Endometrium (tissue), 2 donors: ENCODE data around the gene CDKN2B-AS1.

Source experiments
- FAIRE-seq: peaks from 2 replicates; lab custom pipeline; 2012; peaks lifted over from hg19 to GRCh38; lab: Jason Lieb, UNC
- donor health status: control.
- donor health status: control.

CDKN2B-AS1 gene

DNA sequence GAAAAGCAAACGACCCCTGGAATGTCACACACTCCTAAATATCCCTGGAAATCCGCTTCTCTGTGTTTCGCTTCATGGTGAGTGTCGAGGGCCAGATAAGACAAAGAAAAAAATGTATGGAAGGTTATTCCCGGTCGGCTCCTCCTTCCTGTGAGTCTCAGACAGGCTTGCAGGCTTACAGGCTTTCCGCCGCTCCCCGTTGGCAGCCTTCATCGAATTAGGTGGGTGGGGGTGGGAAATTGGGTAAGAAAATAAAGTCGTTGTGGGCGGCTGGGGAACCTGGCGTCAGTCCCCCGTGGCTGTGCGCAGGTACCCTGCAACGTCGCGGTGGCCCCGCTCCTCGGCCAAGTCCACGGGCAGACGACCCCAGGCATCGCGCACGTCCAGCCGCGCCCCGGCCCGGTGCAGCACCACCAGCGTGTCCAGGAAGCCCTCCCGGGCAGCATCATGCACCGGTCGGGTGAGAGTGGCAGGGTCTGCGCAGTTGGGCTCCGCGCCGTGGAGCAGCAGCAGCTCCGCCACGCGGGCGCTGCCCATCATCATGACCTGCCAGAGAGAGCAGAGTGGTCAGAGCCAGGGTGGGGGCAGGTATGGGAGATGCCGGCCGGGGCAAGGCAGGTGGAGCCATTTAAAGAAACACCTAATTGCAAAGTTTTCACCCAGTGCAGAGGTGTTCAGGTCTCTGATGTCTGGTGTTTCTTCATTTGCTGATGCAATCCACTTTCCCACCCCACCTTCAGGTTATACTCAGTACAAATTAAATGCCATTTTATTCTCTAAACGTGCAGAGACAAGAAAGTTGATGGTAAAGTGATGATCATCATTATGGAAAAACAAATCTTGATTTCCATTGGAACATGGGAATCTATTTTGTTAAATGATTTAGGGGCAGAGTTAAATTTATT is 11.4 kb downstream of the CDKN2B-AS1 start:
- no peak for FAIRE-seq

DNA sequence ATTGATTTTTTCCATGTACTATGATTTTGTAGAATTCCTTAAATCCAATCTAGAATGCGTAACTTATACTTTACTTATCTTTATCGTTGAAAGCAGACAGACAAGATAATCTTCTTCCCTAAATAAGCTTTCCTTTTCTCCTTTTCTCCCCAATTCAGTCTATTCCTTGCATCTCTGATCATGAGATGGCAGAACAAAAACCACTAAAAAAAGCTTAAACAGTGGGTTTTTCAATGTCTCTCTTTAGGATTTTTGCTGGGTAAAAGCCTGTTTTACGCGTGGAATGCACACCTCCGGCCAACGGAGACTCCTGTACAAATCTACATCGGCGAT is 13.8 kb downstream of the CDKN2B-AS1 start:
- FAIRE-seq, result no peak

DNA sequence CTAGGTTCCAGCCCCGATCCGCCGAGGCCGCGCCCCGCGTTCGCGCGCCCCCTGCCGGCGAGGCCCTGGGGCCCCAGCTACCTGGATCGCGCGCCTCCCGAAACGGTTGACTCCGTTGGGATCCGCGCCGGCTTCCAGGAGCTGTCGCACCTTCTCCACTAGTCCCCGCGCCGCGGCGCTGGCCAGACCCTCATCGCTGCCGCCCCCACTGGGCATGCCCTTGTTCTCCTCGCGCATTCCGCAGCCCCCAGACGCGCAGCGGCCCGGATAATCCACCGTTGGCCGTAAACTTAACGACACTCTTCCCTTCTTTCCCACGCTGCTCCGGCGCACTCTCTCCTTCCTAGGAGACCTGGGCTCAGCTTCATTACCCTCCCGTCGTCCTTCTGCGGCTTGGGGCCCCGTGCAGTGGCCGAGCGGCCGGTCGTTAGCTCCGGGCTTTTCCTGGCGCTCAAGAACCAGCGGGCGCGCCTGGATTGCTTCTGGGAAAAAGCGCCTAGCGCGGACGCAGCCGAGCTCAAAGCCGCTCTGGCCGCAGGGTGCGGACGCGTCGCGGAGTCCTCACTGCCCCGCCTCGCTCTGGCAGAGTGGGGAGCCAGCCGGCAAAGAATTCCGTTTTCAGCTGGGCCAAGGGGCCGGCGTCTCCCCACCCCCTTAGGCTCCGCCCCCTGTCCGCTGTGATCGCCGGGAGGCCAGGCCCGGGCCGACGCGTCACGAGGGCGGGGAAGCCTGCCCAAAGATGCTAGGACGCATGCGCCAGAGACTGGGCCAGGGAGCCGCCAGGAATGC is 14.3 kb downstream of the CDKN2B-AS1 start, which contains the start of gene CDKN2B:
Gene CDKN2B, minus strand, starts transcription at position 589 of the 789 bp plus-strand sequence. Its CDS starts 352 bp downstream, at position 237.
- peak; percentile 86 for FAIRE-seq

DNA sequence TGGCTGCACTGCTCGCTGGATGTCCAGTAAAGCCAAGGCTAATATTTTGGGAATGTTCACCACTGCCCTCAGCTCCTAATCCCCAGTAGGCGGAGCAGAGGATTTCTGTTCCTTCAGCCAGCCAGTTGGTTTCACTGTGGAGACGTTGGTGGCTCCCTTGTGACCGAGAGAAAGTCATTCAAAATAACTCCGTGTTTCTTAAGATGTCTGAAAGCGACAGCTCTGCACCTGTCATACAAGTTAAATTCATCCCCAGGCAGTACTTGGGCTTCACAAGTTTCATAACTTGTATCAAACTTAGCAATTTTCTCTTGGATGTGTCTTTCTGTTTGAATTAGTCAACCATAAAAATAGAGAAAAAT is 14.9 kb downstream of the CDKN2B-AS1 start:
- FAIRE-seq, result no peak

- FAIRE-seq, result peak; percentile 31
These were observed 16.5 kb downstream of the CDKN2B-AS1 start for GRCh38 chr9:22010866-22011625.

GRCh38 chr9:22022396-22022795 is 27.8 kb downstream of the CDKN2B-AS1 start:
- FAIRE-seq, result no peak

- FAIRE-seq, result no peak
These were observed 32.1 kb downstream of the CDKN2B-AS1 start for GRCh38 chr9:22026696-22027095.

- no peak for FAIRE-seq
These were observed 33.8 kb downstream of the CDKN2B-AS1 start for GRCh38 chr9:22028394-22028793.

- no peak for FAIRE-seq
These were observed 34.6 kb downstream of the CDKN2B-AS1 start for GRCh38 chr9:22029231-22029630.

GRCh38 chr9:22030101-22030598 is 35.6 kb downstream of the CDKN2B-AS1 start:
- no peak for FAIRE-seq

- no peak for FAIRE-seq
These were observed 37.2 kb downstream of the CDKN2B-AS1 start for GRCh38 chr9:22031655-22032411.

- FAIRE-seq, result no peak
These were observed 38.5 kb downstream of the CDKN2B-AS1 start for GRCh38 chr9:22033012-22033630.

DNA sequence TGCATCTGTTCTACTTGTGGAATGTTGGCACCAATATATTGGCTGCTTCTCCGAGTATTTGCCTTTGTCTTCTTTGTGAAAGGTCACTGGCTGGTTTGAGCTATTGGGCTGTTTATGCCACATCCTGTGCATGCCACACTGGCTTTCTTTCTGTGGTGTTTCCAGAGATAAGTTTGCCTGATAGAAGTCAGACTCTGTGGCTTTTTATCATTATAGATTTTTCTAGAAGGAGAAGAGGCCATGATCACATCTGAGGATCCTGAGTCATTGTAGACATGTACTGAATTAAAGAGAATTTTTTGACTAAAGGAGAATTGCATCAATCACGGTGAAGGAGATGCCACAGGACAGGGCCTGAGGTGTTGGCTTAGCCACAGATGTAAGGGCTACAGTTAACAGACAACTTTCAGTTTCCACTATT is 41.0 kb downstream of the CDKN2B-AS1 start:
- FAIRE-seq, result no peak

GRCh38 chr9:22036866-22037626 is 42.5 kb downstream of the CDKN2B-AS1 start:
- no peak for FAIRE-seq

DNA sequence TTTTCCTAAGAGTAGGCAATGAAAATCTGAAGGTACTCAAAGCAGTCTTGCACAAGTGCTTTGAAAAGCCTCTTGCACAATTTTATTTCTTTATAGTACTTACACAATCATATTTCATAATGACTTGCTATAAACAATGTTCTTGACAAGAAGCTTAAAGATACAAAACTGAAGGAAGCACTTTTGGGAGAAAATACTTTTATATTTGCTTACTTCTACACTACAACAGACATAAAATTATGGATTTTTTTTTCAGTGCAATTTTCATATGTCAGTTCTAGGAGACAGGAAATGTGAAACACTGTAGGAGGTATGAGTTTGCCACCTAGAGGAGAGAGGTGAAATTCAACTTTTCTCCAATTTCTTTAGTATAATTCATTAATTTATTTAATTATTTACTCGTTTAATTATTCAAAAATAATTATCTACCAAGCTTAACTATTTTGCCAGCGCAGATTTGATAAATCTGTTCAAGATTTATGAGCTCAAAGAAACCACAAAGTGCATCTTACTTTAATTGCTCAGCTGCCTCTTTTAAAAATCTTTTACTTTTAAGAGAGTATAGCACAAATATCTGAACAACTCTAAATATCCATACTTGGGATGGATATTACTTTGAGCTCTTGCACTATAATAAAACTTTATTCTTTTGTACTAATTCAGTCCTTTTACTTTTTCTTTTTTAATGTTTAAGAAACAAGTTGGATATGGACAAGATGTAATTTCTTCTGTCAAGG is 43.5 kb downstream of the CDKN2B-AS1 start:
- FAIRE-seq, result peak; percentile 82

DNA sequence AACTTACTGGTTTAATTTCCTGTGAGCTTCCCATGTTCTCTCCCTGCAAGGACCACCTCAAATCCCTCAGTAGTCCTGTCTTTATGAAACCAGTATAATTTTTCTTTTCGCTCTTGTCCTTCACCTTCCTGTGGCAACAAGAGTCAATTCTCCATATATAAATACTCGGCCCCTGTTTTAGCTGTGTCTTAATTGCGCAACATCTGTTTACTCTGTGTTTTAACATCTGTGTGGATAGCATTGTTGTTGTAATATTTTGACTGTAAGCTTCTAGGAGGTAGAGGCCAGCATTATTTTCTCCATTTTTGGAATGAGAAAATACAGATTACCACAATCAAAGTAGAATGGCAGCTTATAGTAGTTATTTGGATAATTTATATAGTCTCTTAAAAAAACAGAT is 44.7 kb downstream of the CDKN2B-AS1 start:
- no peak for FAIRE-seq

- peak; percentile 8 for FAIRE-seq
These were observed 46.2 kb downstream of the CDKN2B-AS1 start for GRCh38 chr9:22040760-22041159.

- no peak for FAIRE-seq
These were observed 46.8 kb downstream of the CDKN2B-AS1 start for GRCh38 chr9:22041344-22041743.

- no peak for FAIRE-seq
These were observed 47.2 kb downstream of the CDKN2B-AS1 start for GRCh38 chr9:22041775-22042174.

- no peak for FAIRE-seq
These were observed 49.3 kb downstream of the CDKN2B-AS1 start for GRCh38 chr9:22043928-22044327.
